Ishikawa (cell line): Measurements from ENCODE around the gene PDE7B.

Experiments used
- CEBPB ChIP-seq: IDR thresholded peaks from 2 replicates; pipeline ENCODE4 v1.6.1; 2012
- CREB1 ChIP-seq: IDR thresholded peaks from 2 replicates; pipeline ENCODE4 v1.6.1; 2012; ENCODE audit warnings: low read depth
- EGR1 ChIP-seq: IDR thresholded peaks from 2 replicates; pipeline ENCODE4 v1.6.1; 2012
- EP300 ChIP-seq: IDR thresholded peaks from 2 replicates; pipeline ENCODE4 v1.6.1; 2012; ENCODE audit warnings: borderline replicate concordance
- FOXM1 ChIP-seq: IDR thresholded peaks from 2 replicates; pipeline ENCODE4 v1.6.1; 2012; ENCODE audit warnings: low read depth, borderline replicate concordance
- NFIC ChIP-seq: IDR thresholded peaks from 2 replicates; pipeline ENCODE4 v1.6.1; 2012
- RAD21 ChIP-seq: IDR thresholded peaks from 2 replicates; pipeline ENCODE4 v1.6.1; 2012; ENCODE audit warnings: low read depth
- TAF1 ChIP-seq: IDR thresholded peaks from 2 replicates; pipeline ENCODE4 v1.6.1; 2012; ENCODE audit warnings: low read depth, mild to moderate bottlenecking
- TCF12 ChIP-seq: IDR thresholded peaks from 2 replicates; pipeline ENCODE4 v1.6.1; 2012; ENCODE audit warnings: low read depth
- TEAD4 ChIP-seq: IDR thresholded peaks from 2 replicates; pipeline ENCODE4 v1.6.1; 2012
- YY1 ChIP-seq: IDR thresholded peaks from 2 replicates; pipeline ENCODE4 v1.6.1; 2012; ENCODE audit warnings: low read depth
- ZBTB7A ChIP-seq: IDR thresholded peaks from 2 replicates; pipeline ENCODE4 v1.6.1; 2012; ENCODE audit warnings: low read depth
- TF ChIP-seq, protein P1 (sequence below): IDR thresholded peaks from 2 replicates; pipeline ENCODE4 v1.6.1; 2012; ENCODE audit warnings: low read depth, mild to moderate bottlenecking
- TF ChIP-seq, protein P2 (sequence below): IDR thresholded peaks from 2 replicates; pipeline ENCODE4 v1.6.1; 2012
- TF ChIP-seq, protein P3 (sequence below): IDR thresholded peaks from 2 replicates; pipeline ENCODE4 v1.6.1; 2012

The PDE7B gene

DNA sequence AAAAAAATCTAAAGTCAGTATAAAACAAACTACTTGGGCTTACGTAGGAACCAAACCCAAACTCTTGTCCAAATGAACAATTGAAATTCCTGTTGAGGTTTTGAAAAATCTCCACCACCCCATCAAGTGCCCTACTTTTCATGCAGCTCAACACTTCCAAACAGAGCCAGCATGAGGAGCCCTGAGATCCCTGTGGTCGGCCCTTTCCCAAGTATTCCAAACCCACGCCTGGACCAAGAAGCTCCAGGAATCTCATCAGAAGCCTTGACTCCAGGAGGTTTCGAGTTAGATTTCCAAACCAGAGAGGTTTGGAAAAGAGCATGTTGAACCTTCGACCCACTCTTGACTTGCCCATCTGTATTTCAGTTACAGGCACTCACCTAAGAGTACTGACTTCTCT, 219.3 kb downstream of the PDE7B start:
- TF ChIP-seq TCF12, result no peak
- no peak for TF ChIP-seq TAF1
- TF ChIP-seq YY1, result no peak
- no peak for TF ChIP-seq ZBTB7A
- TF ChIP-seq NFIC, result no peak
- no peak for TF ChIP-seq TEAD4
- TF ChIP-seq EP300, result no peak
- no peak for TF ChIP-seq CREB1
- TF ChIP-seq, protein P1, sequence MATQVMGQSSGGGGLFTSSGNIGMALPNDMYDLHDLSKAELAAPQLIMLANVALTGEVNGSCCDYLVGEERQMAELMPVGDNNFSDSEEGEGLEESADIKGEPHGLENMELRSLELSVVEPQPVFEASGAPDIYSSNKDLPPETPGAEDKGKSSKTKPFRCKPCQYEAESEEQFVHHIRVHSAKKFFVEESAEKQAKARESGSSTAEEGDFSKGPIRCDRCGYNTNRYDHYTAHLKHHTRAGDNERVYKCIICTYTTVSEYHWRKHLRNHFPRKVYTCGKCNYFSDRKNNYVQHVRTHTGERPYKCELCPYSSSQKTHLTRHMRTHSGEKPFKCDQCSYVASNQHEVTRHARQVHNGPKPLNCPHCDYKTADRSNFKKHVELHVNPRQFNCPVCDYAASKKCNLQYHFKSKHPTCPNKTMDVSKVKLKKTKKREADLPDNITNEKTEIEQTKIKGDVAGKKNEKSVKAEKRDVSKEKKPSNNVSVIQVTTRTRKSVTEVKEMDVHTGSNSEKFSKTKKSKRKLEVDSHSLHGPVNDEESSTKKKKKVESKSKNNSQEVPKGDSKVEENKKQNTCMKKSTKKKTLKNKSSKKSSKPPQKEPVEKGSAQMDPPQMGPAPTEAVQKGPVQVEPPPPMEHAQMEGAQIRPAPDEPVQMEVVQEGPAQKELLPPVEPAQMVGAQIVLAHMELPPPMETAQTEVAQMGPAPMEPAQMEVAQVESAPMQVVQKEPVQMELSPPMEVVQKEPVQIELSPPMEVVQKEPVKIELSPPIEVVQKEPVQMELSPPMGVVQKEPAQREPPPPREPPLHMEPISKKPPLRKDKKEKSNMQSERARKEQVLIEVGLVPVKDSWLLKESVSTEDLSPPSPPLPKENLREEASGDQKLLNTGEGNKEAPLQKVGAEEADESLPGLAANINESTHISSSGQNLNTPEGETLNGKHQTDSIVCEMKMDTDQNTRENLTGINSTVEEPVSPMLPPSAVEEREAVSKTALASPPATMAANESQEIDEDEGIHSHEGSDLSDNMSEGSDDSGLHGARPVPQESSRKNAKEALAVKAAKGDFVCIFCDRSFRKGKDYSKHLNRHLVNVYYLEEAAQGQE, result no peak
- no peak for TF ChIP-seq FOXM1
- no peak for TF ChIP-seq CEBPB
- TF ChIP-seq, protein P2, sequence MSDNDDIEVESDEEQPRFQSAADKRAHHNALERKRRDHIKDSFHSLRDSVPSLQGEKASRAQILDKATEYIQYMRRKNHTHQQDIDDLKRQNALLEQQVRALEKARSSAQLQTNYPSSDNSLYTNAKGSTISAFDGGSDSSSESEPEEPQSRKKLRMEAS, result no peak
- no peak for TF ChIP-seq EGR1
- TF ChIP-seq, protein P3, sequence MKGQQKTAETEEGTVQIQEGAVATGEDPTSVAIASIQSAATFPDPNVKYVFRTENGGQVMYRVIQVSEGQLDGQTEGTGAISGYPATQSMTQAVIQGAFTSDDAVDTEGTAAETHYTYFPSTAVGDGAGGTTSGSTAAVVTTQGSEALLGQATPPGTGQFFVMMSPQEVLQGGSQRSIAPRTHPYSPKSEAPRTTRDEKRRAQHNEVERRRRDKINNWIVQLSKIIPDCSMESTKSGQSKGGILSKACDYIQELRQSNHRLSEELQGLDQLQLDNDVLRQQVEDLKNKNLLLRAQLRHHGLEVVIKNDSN, result no peak

DNA sequence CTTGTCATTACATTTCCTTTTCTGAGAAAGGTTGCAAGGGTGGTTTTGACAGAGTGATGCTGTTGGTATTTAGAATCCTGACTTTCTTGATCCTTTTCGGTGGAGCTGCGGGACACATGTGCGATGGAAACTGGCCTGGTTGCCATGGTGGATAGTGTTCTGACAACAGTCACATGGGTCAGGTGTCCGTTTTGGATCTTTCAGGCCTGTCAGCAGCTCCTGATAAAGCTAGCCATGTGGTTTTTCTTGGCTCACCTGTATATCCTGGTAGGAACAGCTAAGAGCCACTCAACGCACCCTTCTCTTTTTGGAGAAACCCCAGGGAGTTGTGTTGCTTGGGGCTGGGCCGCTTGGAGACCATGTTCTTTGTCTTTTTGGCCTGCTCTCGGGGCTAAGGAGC, 221.2 kb downstream of the PDE7B start:
- TF ChIP-seq, protein P1, result no peak
- TF ChIP-seq YY1, result no peak

DNA sequence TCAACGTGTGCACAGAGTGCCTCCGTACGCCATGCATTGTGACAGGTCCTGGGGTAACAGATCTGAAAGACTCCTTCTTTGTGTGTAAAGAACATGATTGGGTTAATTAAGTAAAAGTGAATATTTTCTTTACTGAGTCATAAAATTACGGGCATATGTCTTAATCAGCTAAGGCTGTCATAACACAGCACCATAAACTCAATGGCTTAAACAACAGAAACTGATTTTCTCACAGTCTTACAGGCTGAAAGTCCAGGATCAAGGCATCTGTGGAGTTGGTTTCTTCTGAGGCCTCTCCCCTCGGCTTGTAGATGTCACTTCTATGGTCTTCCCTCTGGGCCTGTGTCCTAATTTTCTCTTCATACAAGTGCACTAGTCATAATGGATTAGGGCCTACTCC, 221.7 kb downstream of the PDE7B start:
- TF ChIP-seq, protein P2, result no peak
- TF ChIP-seq ZBTB7A (no peak), TCF12 (no peak), RAD21 (no peak), YY1 (no peak)
- TF ChIP-seq, protein P3, result no peak

DNA sequence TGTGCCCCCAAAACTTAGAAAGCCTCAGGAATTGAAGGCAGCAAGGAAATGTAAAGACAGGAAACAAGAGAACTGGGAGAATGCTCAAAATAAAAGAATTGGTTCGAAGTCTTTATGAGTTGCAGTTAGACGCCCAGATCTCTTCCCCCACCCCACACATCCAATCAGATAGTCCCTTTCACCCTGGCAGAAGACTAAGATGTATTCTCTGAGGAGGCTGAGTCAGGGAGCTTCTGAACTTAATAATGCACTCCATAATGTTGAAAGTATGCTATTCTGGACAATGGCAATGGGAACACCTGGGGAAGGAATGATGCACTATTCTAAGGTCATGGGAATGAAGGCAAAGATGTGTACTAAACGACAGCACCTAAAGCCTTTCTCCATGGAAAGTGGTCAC, 225.0 kb downstream of the PDE7B start:
- TF ChIP-seq TEAD4 (no peak), CEBPB (no peak), EGR1 (no peak), RAD21 (no peak), TAF1 (no peak), FOXM1 (no peak), CREB1 (no peak), ZBTB7A (no peak), NFIC (no peak), TCF12 (no peak), EP300 (no peak), YY1 (no peak)
- TF ChIP-seq, protein P3, result no peak
- TF ChIP-seq, protein P1, result no peak
- TF ChIP-seq, protein P2, result no peak
